Measurements from ENCODE around the gene SRRD. TPM values are rescaled to one million over a fixed set of nuclear protein-coding genes. Genes with fewer than 3 reads are reported as not detected.

The SRRD gene
- total and polyA plus RNA-seq, 2 of the 8 experiments (the other 6 are each of a cell fraction or from before 2014, with no cell fraction given), result 17.1 to 25.3 TPM

DNA sequence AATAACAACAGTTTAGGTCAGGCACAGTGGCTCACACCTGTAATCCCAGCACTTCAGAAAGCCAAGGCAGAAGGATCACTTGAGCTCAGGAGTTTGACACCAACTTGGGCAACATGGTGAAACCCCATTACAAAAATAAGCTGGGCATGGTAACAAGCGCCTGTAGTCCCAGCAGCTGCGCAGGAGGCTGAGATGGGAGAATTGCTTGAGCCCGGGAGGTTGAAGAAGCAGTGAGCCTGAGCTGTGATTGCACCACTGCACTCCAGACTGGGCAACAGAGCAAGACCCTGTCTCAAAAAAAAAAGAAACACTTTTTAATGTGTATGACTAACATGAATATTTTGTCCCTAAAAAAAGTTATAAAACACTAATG lies 53.1 kb downstream of the SRRD start:
- WGBS, 2 experiments (ENCODE audit: extremely low coverage in 1 of 2, insufficient coverage in 1 of 2, insufficient read length in 1 of 2, insufficient replicate concordance in 2 of 2, low coverage in 1 of 2, low lambda C conversion rate in 2 of 2, missing lambda C conversion rate in 1 of 2), result 96% methylated on average over 3 of the region's 3 CpGs; no CpG with 5 or more reads in 1 of the 2 experiments
- Histone ChIP-seq H3K27ac (ENCODE audit: low read depth, low read length) (no peak overlapping the region), H3K9me3 (ENCODE audit: insufficient read depth in 2 of 2, low read depth in 1 of 2, low read length in 1 of 2) (no peaks in the 10 kb centered on the region), H2BK15ac (ENCODE audit: low read length) (no peak overlapping the region), H3K79me1 (ENCODE audit: low read depth, low read length) (peaks cover 3% of the 10 kb centered on the region), H3K4me2 (ENCODE audit: insufficient read depth in 1 of 2, low read depth in 2 of 2, low read length in 2 of 2) (no peak overlapping the region), H3K4me3 (ENCODE audit: extremely low read depth in 1 of 4, insufficient read depth in 2 of 4, low read depth in 3 of 4, low read length in 4 of 4) (no peak overlapping the region), H3K4ac (replicated peaks; ENCODE audit: insufficient read length, low read depth, low read length) (no peak overlapping the region), H3K27me3 (replicated peaks in 1 of 4; ENCODE audit: control insufficient read depth in 3 of 4, extremely low read depth in 1 of 4, insufficient read depth in 3 of 4, low read length in 3 of 4) (no peaks in the 10 kb centered on the region), H2BK120ac (replicated peaks; ENCODE audit: low read depth, low read length) (no peak overlapping the region), H4K20me1 (replicated peaks in 1 of 2; ENCODE audit: control insufficient read depth in 1 of 2, insufficient read depth in 2 of 2, low read length in 2 of 2) (peaks cover 7 to 11% of the 10 kb centered on the region in 2 experiments), H3K79me2 (ENCODE audit: control insufficient read depth in 1 of 2, insufficient read depth in 2 of 2, low read length in 2 of 2) (peaks cover 0 to 7% of the 10 kb centered on the region in 2 experiments; a peak in 2 of 4 replicates), H4K8ac (ENCODE audit: extremely low read depth, insufficient read depth, low read length) (no peak overlapping the region), H2BK20ac (ENCODE audit: low read length) (no peak overlapping the region), H4K5ac (ENCODE audit: insufficient read length, low read depth, low read length) (no peak overlapping the region), H3K36me3 (ENCODE audit: control insufficient read depth in 2 of 4, insufficient read depth in 4 of 4, low read length in 3 of 4) (peaks cover 8 to 49% (median 22%) of the 10 kb centered on the region in 4 experiments), H3K4me1 (replicated peaks in 1 of 4; ENCODE audit: control insufficient read depth in 3 of 4, insufficient read depth in 4 of 4, low read length in 3 of 4) (no peaks in the 10 kb centered on the region), H4K91ac (replicated peaks; ENCODE audit: insufficient read length, low read length) (no peak overlapping the region), H2AK5ac (ENCODE audit: low read depth, low read length) (no peak overlapping the region), H3K23ac (ENCODE audit: insufficient read length) (no peak overlapping the region), H3K14ac (ENCODE audit: insufficient read length) (no peak overlapping the region), H3K9ac (replicated peaks in 1 of 4; ENCODE audit: extremely low read depth in 1 of 4, low read depth in 3 of 4, low read length in 3 of 4) (no peak overlapping the region), H3K18ac (ENCODE audit: extremely low read depth, low read length) (no peak overlapping the region), H2BK5ac (ENCODE audit: low read depth, low read length) (no peak overlapping the region), H3K56ac (replicated peaks; ENCODE audit: insufficient read length, low read depth, low read length) (no peak overlapping the region), H2BK12ac (ENCODE audit: low read depth, low read length) (no peak overlapping the region), H3K23me2 (ENCODE audit: low read depth, low read length) (no peaks in the 10 kb centered on the region), H2AFZ (ENCODE audit: low read length) (no peak overlapping the region)
- no peak for FAIRE-seq
- ChIA-PET CTCF (ENCODE audit: partially characterized antibody) (interaction anchor here (0.6 to 1.7 kb wide), 4 partner anchors 9 to 129 kb away, joined by 3 to 8 read pairs (median 4); no protein-coding TSS in a partner anchor), POLR2A (ENCODE audit: partially characterized antibody) (interaction anchor here (0.6 to 1.9 kb wide), 7 partner anchors 12 to 243 kb away, joined by 3 to 4 read pairs (median 3); partner anchors contain the start of gene TFIP11)
- TF ChIP-seq BACH1 (IDR thresholded peaks at IDR 0.05; ENCODE audit: low read length), result no peak
- no peak for DNase-seq (ENCODE audit: low read depth in 1 of 2, low spot score in 2 of 2)
